ENCODE results near the gene LRRC34. TPM values are rescaled to one million over a fixed set of nuclear protein-coding genes. Genes with fewer than 3 reads are reported as not detected.

The LRRC34 gene
- total RNA-seq, 1 experiment from 2014 or later: 9.7 TPM

GRCh38 chr3:169827712-169828111 is 15.0 kb upstream of the LRRC34 start:
- Histone ChIP-seq H3K4me1 (ENCODE audit: insufficient read depth, low read length, poor library complexity, severe bottlenecking) (no peaks in the 10 kb centered on the region), H3K36me3 (ENCODE audit: insufficient read depth, low read length, poor library complexity, severe bottlenecking) (no peaks in the 10 kb centered on the region), H3K27me3 (replicated peaks; ENCODE audit: insufficient read depth, low read depth, low read length, poor library complexity) (no peaks in the 10 kb centered on the region), H3K9me3 (ENCODE audit: low read depth, low read length, poor library complexity, severe bottlenecking) (no peaks in the 10 kb centered on the region), H3K4me3 (ENCODE audit: low read depth, low read length, poor library complexity, severe bottlenecking) (no peak overlapping the region), H3K27ac (ENCODE audit: low read depth, low read length, poor library complexity, severe bottlenecking) (no peak overlapping the region)
- no peak for DNase-seq (ENCODE audit: low spot score)
- TF ChIP-seq EZH2 (IDR thresholded peaks at IDR 0.05; ENCODE audit: borderline replicate concordance, low read depth, low read length, poor library complexity, severe bottlenecking): no peak
- TF ChIP-seq CTCF (conservative IDR thresholded peaks at IDR 0.05; ENCODE audit: low read depth, low read length): no peak
- ChIA-PET POLR2A (ENCODE audit: low non-redundant PET) (no interaction called here), CTCF (no interaction called here)
- intact Hi-C loops (cut with micrococcal nuclease; ENCODE audit: unreplicated experiment): no loop called here
- no TSS peak for BruUV-seq (replicated peaks)

- CTCF ChIA-PET: no interaction called here
- H3K27me3 ChIP-seq (replicated peaks; ENCODE audit: insufficient read depth, low read depth, low read length, poor library complexity): no peaks in the 10 kb centered on the region
- no peak for DNase-seq (ENCODE audit: low spot score)
- TF ChIP-seq EZH2 (IDR thresholded peaks at IDR 0.05; ENCODE audit: borderline replicate concordance, low read depth, low read length, poor library complexity, severe bottlenecking) (no peak), CTCF (conservative IDR thresholded peaks at IDR 0.05; ENCODE audit: low read depth, low read length) (no peak)
- H3K27ac ChIP-seq (ENCODE audit: low read depth, low read length, poor library complexity, severe bottlenecking): no peak overlapping the region
- H3K4me3 ChIP-seq (ENCODE audit: low read depth, low read length, poor library complexity, severe bottlenecking): no peak overlapping the region
- H3K4me1 ChIP-seq (ENCODE audit: insufficient read depth, low read length, poor library complexity, severe bottlenecking): no peaks in the 10 kb centered on the region
- H3K9me3 ChIP-seq (ENCODE audit: low read depth, low read length, poor library complexity, severe bottlenecking): no peaks in the 10 kb centered on the region
- intact Hi-C loops (cut with micrococcal nuclease; ENCODE audit: unreplicated experiment): no loop called here
- no TSS peak for BruUV-seq (replicated peaks)
- no peaks in the 10 kb centered on the region for H3K36me3 ChIP-seq (ENCODE audit: insufficient read depth, low read length, poor library complexity, severe bottlenecking)
- POLR2A ChIA-PET (ENCODE audit: low non-redundant PET): no interaction called here
These were observed 12.6 kb upstream of the LRRC34 start for GRCh38 chr3:169825316-169825715.

GRCh38 chr3:169822983-169823382 is 10.3 kb upstream of the LRRC34 start:
- H3K36me3 ChIP-seq (ENCODE audit: insufficient read depth, low read length, poor library complexity, severe bottlenecking): no peaks in the 10 kb centered on the region
- no peak overlapping the region for H3K27ac ChIP-seq (ENCODE audit: low read depth, low read length, poor library complexity, severe bottlenecking)
- H3K9me3 ChIP-seq (ENCODE audit: low read depth, low read length, poor library complexity, severe bottlenecking): no peaks in the 10 kb centered on the region
- CTCF ChIA-PET: no interaction called here
- intact Hi-C loops (cut with micrococcal nuclease; ENCODE audit: unreplicated experiment): no loop called here
- BruUV-seq (replicated peaks): no TSS peak
- H3K4me3 ChIP-seq (ENCODE audit: low read depth, low read length, poor library complexity, severe bottlenecking): no peak overlapping the region
- POLR2A ChIA-PET (ENCODE audit: low non-redundant PET): no interaction called here
- no peak for TF ChIP-seq CTCF (conservative IDR thresholded peaks at IDR 0.05; ENCODE audit: low read depth, low read length)
- TF ChIP-seq EZH2 (IDR thresholded peaks at IDR 0.05; ENCODE audit: borderline replicate concordance, low read depth, low read length, poor library complexity, severe bottlenecking): no peak
- DNase-seq (ENCODE audit: low spot score): no peak
- H3K27me3 ChIP-seq (replicated peaks; ENCODE audit: insufficient read depth, low read depth, low read length, poor library complexity): no peaks in the 10 kb centered on the region
- H3K4me1 ChIP-seq (ENCODE audit: insufficient read depth, low read length, poor library complexity, severe bottlenecking): no peaks in the 10 kb centered on the region

Measured in A673 (cell line).